Lower leg skin (tissue), 4 donors: ENCODE results near the gene TLE2. TPM values are rescaled to one million over a fixed set of nuclear protein-coding genes. Genes with fewer than 3 reads are reported as not detected.
"Not testable (repeated sequence)": the region's sequence is repeated elsewhere in the genome, so short reads cannot be mapped to it uniquely, and the experiment has no call there.

Source experiments
- DNase-seq, 2 donors: peaks; one replicate each; pipeline ENCODE4 v3.0.0-alpha.2; 2019; ENCODE audit warnings: low spot score in 2 of 2
- H3K4me3 ChIP-seq: fragments of 200-600 bp; sonication (generic); 2 replicates; pipeline ENCODE4 v1.5.1; 2017; ENCODE audit warnings: mild to moderate bottlenecking, low read depth; ENCODE audit not compliant: poor library complexity, severe bottlenecking
- POLR2A ChIP-seq, 2 donors: fragments of 450-650 bp; IDR thresholded peaks; one replicate each; pipeline ENCODE4 v1.6.1; 2016 to 2017; ENCODE audit warnings: antibody characterized with exemption in 2 of 2, mild to moderate bottlenecking in 1 of 2, moderate library complexity in 1 of 2
- WGBS, 2 donors: methylation state at CpG; one replicate each; pipeline ENCODE4 v1.1.5; 2018; 5-methylcytosine and 5-hydroxymethylcytosine counted together
- intact Hi-C: fragments of 100-400 bp; cut with DNase I; formaldehyde crosslinking; loops from one replicate; pipeline ENCODE4 v1.15.0; 2023; ENCODE audit warnings: low total_unique reads
- total RNA-seq, 4 donors: library from RNA; depleted of rRNA; stranded (reverse); fragments of >200 nt; gene quantifications; one replicate each; pipeline ENCODE4 v1.1.0, GENCODE V29; 2016
- TF ChIP-seq, protein P1 (sequence below), 3 donors: fragments of 450-650 bp; IDR thresholded peaks; one replicate each; pipeline ENCODE4 v1.5.1; 2016; ENCODE audit warnings: antibody characterized with exemption in 3 of 3, mild to moderate bottlenecking in 3 of 3, moderate library complexity in 2 of 3

The TLE2 gene
- total RNA-seq, 4 donors from 2014 or later, result 25.3 to 40.1 (median 33.5) TPM

DNA sequence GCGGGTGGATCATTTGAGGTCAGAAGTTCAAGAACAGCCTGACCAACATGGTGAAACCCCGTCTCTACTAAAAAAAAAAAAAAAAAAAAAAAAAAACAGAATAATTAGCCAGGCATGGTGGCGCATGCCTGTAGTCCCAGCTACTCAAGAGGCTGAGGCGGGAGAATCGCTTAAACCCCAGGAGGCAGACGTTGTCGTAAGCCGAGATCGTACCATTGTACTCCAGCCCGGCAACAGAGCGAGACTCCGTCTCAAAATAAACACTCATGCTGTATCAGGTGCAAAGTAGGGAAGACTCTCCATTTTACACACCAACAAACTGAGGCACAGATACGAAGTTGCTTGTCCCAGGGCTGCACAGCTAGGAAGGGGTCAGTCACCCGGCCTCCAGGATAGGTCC is 36.1 kb downstream of the TLE2 start:
- intact Hi-C loops, result loop anchor here (5.0 kb wide), 1 partner anchor 284 kb away; no protein-coding TSS in a partner anchor
- H3K4me3 ChIP-seq, result no peak overlapping the region
- no peak for DNase-seq
- TF ChIP-seq, protein P1, sequence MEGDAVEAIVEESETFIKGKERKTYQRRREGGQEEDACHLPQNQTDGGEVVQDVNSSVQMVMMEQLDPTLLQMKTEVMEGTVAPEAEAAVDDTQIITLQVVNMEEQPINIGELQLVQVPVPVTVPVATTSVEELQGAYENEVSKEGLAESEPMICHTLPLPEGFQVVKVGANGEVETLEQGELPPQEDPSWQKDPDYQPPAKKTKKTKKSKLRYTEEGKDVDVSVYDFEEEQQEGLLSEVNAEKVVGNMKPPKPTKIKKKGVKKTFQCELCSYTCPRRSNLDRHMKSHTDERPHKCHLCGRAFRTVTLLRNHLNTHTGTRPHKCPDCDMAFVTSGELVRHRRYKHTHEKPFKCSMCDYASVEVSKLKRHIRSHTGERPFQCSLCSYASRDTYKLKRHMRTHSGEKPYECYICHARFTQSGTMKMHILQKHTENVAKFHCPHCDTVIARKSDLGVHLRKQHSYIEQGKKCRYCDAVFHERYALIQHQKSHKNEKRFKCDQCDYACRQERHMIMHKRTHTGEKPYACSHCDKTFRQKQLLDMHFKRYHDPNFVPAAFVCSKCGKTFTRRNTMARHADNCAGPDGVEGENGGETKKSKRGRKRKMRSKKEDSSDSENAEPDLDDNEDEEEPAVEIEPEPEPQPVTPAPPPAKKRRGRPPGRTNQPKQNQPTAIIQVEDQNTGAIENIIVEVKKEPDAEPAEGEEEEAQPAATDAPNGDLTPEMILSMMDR (IDR thresholded peaks at IDR 0.05), result no peak
- TF ChIP-seq POLR2A (IDR thresholded peaks at IDR 0.05), result no peak
- 47 to 68% methylated on average over 14 of the region's 14 CpGs for WGBS, 2 donors

DNA sequence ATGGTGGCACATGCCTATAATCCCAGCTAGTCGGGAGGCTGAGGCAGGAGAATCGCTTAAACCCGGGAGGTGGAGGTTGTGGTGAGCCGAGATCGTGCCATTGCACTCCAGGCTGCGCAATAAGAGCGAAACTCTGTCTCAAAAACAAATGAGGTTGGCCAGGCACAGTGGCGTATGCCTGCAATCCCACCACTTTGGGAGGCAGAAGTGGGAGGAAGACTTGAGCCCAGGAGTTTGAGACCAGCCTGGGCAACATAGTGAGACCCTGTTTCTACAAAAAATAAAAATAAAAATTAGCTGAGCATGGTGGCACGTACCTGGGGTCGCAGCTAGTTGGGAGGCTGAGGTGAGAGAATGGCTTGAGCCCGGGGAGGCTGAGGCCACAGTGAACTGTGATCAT is 36.7 kb downstream of the TLE2 start:
- not testable (repeated sequence) for DNase-seq, H3K4me3 ChIP-seq
- 89 to 91% methylated on average over 11 of the region's 11 CpGs for WGBS, 2 donors
- intact Hi-C loops, result loop anchor here (5.0 kb wide), 1 partner anchor 285 kb away; no protein-coding TSS in a partner anchor

DNA sequence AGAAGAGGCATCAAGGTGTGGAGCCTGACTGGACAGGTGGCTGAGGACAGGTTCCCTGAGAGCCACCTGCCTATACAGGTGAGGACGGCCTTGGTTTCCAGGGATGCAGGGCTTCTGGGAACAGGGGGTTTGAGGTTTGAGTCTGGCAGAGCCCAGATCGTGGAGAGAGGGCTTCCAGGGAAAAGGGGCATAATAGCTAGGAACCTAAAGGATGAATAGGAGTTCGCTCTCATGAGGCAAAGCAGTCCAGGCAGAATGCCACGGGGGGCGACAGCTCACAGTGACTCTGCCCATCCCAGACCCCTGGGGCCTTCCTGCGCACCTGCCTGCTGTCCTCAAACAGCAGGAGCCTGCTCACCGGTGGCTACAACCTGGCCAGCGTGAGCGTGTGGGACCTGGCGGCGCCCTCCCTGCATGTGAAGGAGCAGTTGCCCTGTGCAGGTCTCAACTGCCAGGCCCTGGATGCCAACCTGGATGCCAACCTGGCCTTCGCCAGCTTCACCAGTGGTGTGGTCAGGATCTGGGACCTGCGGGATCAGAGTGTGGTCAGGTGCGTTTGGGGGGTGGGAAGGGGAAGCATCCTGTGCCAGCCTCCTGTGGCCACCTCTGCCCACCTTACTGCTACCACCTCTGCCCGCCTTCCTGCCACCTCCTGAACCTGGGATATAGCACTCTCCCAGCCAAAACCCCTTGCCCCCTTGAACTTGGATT is 39.7 kb downstream of the TLE2 start:
- no peak overlapping the region for H3K4me3 ChIP-seq
- TF ChIP-seq POLR2A (IDR thresholded peaks at IDR 0.05), result no peak
- TF ChIP-seq, protein P1 (IDR thresholded peaks at IDR 0.05), result no peak
- no peak for DNase-seq
- 93 to 98% methylated on average over 9 to 13 of the region's 15 CpGs for WGBS, 2 donors
- intact Hi-C loops, result no loop called here

DNA sequence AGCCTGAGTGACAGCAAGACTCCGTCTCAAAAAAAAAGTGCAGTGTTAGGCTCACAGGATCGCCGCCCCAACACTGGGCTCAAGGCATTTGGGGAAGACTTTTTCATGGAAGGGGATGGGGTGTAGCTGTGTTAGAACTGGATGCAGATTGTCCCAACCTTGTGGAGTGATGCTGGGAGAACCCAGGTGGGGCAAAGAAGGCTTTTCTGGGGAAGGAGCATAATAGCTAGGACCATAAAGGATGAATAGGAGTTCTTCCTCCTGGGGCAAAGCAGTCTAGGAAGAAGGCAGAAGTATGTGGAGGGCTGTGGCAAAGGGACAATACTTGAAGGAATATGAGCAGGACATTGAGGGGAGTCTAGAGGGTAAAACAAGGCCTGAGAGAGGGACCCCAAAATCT is 40.5 kb downstream of the TLE2 start:
- TF ChIP-seq, protein P1 (IDR thresholded peaks at IDR 0.05), result no peak
- TF ChIP-seq POLR2A (IDR thresholded peaks at IDR 0.05), result no peak
- 97 to 100% methylated on average over 3 of the region's 3 CpGs for WGBS, 2 donors
- DNase-seq, result no peak
- no peak overlapping the region for H3K4me3 ChIP-seq
- intact Hi-C loops, result no loop called here

DNA sequence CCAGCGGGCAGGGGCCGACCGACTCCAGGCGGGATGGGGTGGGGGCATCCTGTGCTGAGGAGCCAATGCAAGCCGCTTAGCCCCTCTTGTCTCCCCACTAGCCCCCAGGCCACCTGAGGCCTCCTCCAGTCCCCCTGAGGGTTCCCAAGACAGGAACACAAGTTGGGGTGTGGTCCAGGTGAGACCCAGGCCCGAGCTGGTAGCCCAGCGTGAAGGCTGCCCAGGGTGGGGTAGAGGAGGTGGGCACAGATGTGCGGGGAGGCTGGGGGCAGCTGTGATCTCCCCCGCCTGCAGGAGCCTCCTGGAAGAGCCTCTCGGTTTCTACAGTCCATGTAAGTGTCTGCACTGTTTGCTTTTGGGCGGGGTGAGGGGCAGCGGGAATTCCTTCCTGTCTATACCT is 41.3 kb downstream of the TLE2 start:
- intact Hi-C loops, result no loop called here
- no peak overlapping the region for H3K4me3 ChIP-seq
- no peak for DNase-seq
- WGBS, 2 donors, result 86 to 87% methylated on average over 12 of the region's 12 CpGs
- no peak for TF ChIP-seq POLR2A (IDR thresholded peaks at IDR 0.05)

DNA sequence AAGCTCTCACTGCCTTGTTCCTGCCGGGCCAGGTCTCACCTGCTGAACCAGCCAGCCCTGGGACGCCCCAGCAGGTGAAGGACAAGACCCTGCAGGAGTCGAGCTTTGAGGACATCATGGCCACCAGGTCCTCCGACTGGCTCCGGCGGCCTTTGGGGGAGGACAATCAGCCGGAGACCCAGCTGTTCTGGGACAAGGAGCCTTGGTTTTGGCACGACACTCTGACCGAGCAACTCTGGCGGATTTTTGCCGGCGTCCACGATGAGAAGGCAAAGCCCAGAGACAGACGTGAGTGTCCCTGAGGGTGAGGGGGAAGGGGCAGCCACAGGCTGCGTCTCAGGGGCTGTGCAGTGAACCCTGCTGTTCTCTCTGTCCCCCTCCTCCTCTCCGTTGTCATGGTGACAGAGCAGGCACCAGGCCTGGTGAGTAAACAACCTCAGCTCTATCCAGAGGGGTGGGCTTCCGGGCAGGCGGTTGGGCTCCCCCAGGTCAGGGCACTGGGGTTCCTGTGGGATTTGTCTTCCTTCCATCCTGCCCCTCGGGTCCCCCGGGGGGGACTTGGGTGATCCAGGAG is 42.0 kb downstream of the TLE2 start:
- TF ChIP-seq, protein P1 (IDR thresholded peaks at IDR 0.05), result no peak
- no peak for TF ChIP-seq POLR2A (IDR thresholded peaks at IDR 0.05)
- no peak for DNase-seq
- intact Hi-C loops, result no loop called here
- no peak overlapping the region for H3K4me3 ChIP-seq
- WGBS, 2 donors, result 69 to 70% methylated on average over 16 to 18 of the region's 20 CpGs

DNA sequence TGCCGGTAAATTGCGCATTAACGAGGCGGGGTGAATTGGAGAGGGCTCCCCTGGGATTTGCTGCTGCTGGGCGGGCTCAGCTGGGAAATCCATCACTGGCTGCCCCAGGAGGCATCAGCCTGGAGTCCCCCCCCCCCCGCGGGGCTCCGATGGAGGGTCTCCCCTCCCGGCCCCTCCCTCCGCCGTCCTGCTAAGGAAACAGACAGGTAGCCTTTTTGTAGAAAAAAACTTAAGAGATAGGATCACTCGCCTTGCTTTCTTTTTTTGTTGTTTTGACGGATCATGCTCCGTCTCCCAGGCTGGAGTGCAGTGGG is 44.9 kb downstream of the TLE2 start:
- TF ChIP-seq, protein P1 (IDR thresholded peaks at IDR 0.05), result no peak
- TF ChIP-seq POLR2A (IDR thresholded peaks at IDR 0.05), result no peak

More for the DNA sequence above, 44.9 kb downstream of the TLE2 start:
- intact Hi-C loops, result no loop called here
- DNase-seq, result no peak
- H3K4me3 ChIP-seq, result no peak overlapping the region
- 1 to 2% methylated on average over 13 to 14 of the region's 14 CpGs for WGBS, 2 donors
